ENCODE data around the gene SRCIN1. TPM values are rescaled to one million over a fixed set of nuclear protein-coding genes. Genes with fewer than 3 reads are reported as not detected.
"Not testable (repeated sequence)": the region's sequence is repeated elsewhere in the genome, so short reads cannot be mapped to it uniquely, and the experiment has no call there.

Gene SRCIN1
- total RNA-seq, 4 donors from 2014 or later, result 1.2 to 2.7 (median 2.3) TPM

GRCh38 chr17:38492067-38493040, 113.4 kb downstream of the SRCIN1 start:
- H3K27me3 ChIP-seq; H3K4me3 ChIP-seq; H3K27ac ChIP-seq (replicated peaks in 1 of 4); H3K4me1 ChIP-seq; H3K9me3 ChIP-seq: not testable (repeated sequence)
- TF ChIP-seq, protein P1, sequence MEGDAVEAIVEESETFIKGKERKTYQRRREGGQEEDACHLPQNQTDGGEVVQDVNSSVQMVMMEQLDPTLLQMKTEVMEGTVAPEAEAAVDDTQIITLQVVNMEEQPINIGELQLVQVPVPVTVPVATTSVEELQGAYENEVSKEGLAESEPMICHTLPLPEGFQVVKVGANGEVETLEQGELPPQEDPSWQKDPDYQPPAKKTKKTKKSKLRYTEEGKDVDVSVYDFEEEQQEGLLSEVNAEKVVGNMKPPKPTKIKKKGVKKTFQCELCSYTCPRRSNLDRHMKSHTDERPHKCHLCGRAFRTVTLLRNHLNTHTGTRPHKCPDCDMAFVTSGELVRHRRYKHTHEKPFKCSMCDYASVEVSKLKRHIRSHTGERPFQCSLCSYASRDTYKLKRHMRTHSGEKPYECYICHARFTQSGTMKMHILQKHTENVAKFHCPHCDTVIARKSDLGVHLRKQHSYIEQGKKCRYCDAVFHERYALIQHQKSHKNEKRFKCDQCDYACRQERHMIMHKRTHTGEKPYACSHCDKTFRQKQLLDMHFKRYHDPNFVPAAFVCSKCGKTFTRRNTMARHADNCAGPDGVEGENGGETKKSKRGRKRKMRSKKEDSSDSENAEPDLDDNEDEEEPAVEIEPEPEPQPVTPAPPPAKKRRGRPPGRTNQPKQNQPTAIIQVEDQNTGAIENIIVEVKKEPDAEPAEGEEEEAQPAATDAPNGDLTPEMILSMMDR (IDR thresholded peaks at IDR 0.05), result peak; percentile 34 to 55 (median 51)
- peaks cover 45 to 93% (median 80%) of the 10 kb centered on the region in 4 donors for H3K36me3 ChIP-seq
- 48% methylated on average over 11 of the region's 14 CpGs for WGBS
- peak; percentile 95 for DNase-seq (ENCODE audit: extremely low spot score)
- intact Hi-C loops (cut with DNase I), result loop anchor here (10.0 kb wide), 2 partner anchors 92 to 138 kb away; partner anchors contain the start of gene SOCS7

DNA sequence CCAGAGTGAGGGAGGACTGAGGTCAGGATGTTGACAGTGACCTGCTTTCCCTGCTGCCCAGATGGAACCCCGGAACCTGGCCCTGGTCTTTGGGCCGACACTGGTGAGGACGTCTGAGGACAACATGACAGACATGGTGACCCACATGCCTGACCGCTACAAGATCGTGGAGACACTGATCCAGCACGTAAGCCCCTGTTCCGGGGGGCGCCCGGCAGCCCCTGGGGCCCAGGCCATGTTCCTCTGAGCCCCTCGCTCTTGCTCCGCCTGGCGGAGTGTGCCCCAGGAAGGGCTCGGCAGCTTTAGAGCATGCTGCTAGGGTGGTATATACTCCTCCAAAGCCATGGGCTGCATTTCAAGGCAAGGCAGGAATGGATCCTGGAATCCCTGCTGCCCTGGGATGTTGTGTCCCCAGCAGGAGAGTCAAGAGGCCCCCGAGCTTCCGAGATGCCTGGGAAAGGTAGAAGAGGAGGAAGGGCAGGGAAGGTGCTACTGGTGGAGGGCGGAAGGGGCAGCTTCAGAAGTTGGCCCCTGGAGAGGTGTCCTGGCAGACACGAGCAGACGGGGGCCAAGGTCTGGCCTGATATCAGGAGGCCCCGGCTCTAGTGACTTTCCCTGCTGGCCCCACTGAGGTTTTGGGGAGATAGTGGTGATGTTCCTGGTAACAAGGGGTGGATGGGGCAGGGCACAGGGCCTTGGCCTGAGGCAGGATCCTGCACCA, 114.2 kb downstream of the SRCIN1 start:
- not testable (repeated sequence) for H3K9me3 ChIP-seq; DNase-seq (ENCODE audit: extremely low spot score); H3K4me1 ChIP-seq; H3K27me3 ChIP-seq; H3K4me3 ChIP-seq
- H3K27ac ChIP-seq (replicated peaks in 1 of 4), result peak overlapping the region in 2 of 4 donors; percentile 7 to 39
- peaks cover 39 to 90% (median 79%) of the 10 kb centered on the region in 4 donors for H3K36me3 ChIP-seq
- intact Hi-C loops (cut with DNase I), result loop anchor here (10.0 kb wide), 2 partner anchors 93 to 137 kb away; partner anchors contain the start of gene SOCS7
- 83% methylated on average over 18 of the region's 19 CpGs for WGBS

GRCh38 chr17:38489774-38490173, 116.0 kb downstream of the SRCIN1 start:
- WGBS, result 85% methylated on average over 16 of the region's 17 CpGs
- H3K4me1 ChIP-seq, result peaks cover 11 to 21% (median 19%) of the 10 kb centered on the region in 4 donors
- intact Hi-C loops (cut with DNase I), result loop anchor here (10.0 kb wide), 2 partner anchors 95 to 135 kb away; partner anchors contain the start of gene SOCS7
- H3K27ac ChIP-seq (replicated peaks in 1 of 4), result peak overlapping the region in 1 of 4 donors; percentile 13
- not testable (repeated sequence) for H3K27me3 ChIP-seq; H3K9me3 ChIP-seq; H3K4me3 ChIP-seq; DNase-seq (ENCODE audit: extremely low spot score)
- H3K36me3 ChIP-seq, result peaks cover 34 to 83% (median 68%) of the 10 kb centered on the region in 4 donors

GRCh38 chr17:38485681-38486298, 120.0 kb downstream of the SRCIN1 start:
- intact Hi-C loops (cut with DNase I); H3K27me3 ChIP-seq; H3K4me3 ChIP-seq; DNase-seq (ENCODE audit: extremely low spot score); H3K9me3 ChIP-seq: not testable (repeated sequence)
- peak overlapping the region; percentile 55 to 69 (median 62) for H3K27ac ChIP-seq (replicated peaks in 1 of 4)
- H3K36me3 ChIP-seq, result peaks cover 13 to 77% (median 59%) of the 10 kb centered on the region in 4 donors
- peaks cover 18 to 48% (median 42%) of the 10 kb centered on the region in 4 donors for H3K4me1 ChIP-seq
- 72% methylated on average over 10 of the region's 13 CpGs for WGBS

GRCh38 chr17:38485146-38485468, 120.6 kb downstream of the SRCIN1 start:
- Histone ChIP-seq H3K27ac (replicated peaks in 1 of 4) (peak overlapping the region; percentile 55 to 69 (median 62)), H3K9me3 (no peaks in the 10 kb centered on the region), H3K36me3 (peaks cover 9 to 77% (median 58%) of the 10 kb centered on the region in 4 donors), H3K4me1 (peaks cover 18 to 48% (median 42%) of the 10 kb centered on the region in 4 donors), H3K4me3 (no peak overlapping the region), H3K27me3 (no peaks in the 10 kb centered on the region)
- DNase-seq (ENCODE audit: extremely low spot score), result no peak
- intact Hi-C loops (cut with DNase I), result no loop called here
- 49% methylated on average over 2 of the region's 2 CpGs for WGBS
- TF ChIP-seq EP300 (IDR thresholded peaks at IDR 0.05) (no peak), POLR2A (IDR thresholded peaks at IDR 0.05; ENCODE audit: low read depth) (no peak), POLR2AphosphoS5 (IDR thresholded peaks at IDR 0.05) (no peak)
- TF ChIP-seq, protein P1 (IDR thresholded peaks at IDR 0.05), result no peak

Measured in esophagus muscularis mucosa (tissue), 4 donors.